H1 (cell line): Measurements from ENCODE around the gene IPO11. TPM values are rescaled to one million over a fixed set of nuclear protein-coding genes. Genes with fewer than 3 reads are reported as not detected.

Experiments
- CTCF ChIA-PET: fragments of 300-600 bp; sonication (Branson Sonifier 250); formaldehyde crosslinking; loops from one replicate; lab custom pipeline; 2021; ENCODE audit not compliant: partially characterized antibody; lab: Charles Lee
- POLR2A ChIA-PET: fragments of 300-600 bp; sonication (Branson Sonifier 250); formaldehyde crosslinking; loops from one replicate; lab custom pipeline; 2021; ENCODE audit warnings: inconsistent platforms; ENCODE audit not compliant: partially characterized antibody; lab: Charles Lee
- DNase-seq, 2 experiments: peaks; one replicate each; pipeline versions ENCODE4 v3.0.0 to v3.0.0-alpha.2; 2010 to 2022; ENCODE audit warnings: low spot score in 2 of 2, low read depth in 1 of 2, mixed read lengths in 1 of 2
- FAIRE-seq: peaks from 2 replicates; lab custom pipeline; 2011; peaks lifted over from hg19 to GRCh38; lab: Jason Lieb, UNC
- H2AFZ ChIP-seq: 2 replicates; pipeline ENCODE4 v1.8.1; 2012; ENCODE audit warnings: low read length, inconsistent platforms
- H2AK5ac ChIP-seq: 2 replicates; pipeline ENCODE4 v1.6.1; 2013; ENCODE audit warnings: low read depth, low read length
- H2BK120ac ChIP-seq: replicated peaks from 2 replicates; pipeline ENCODE3; 2013; ENCODE audit warnings: low read depth, low read length, inconsistent platforms
- H2BK12ac ChIP-seq: 2 replicates; pipeline ENCODE4 v1.6.1; 2013; ENCODE audit warnings: low read depth, low read length
- H2BK15ac ChIP-seq: 2 replicates; pipeline ENCODE4 v1.6.1; 2013; ENCODE audit warnings: low read length
- H2BK20ac ChIP-seq: 2 replicates; pipeline ENCODE4 v1.6.1; 2013; ENCODE audit warnings: low read length
- H2BK5ac ChIP-seq: 2 replicates; pipeline ENCODE4 v1.6.1; 2013; ENCODE audit warnings: low read depth, low read length
- H3K14ac ChIP-seq: 2 replicates; pipeline ENCODE4 v1.6.1; 2013; ENCODE audit warnings: inconsistent platforms; ENCODE audit not compliant: insufficient read length
- H3K18ac ChIP-seq: 2 replicates; pipeline ENCODE4 v1.6.1; 2013; ENCODE audit warnings: low read length; ENCODE audit errors: extremely low read depth
- H3K23ac ChIP-seq: 2 replicates; pipeline ENCODE4 v1.6.1; 2013; ENCODE audit warnings: inconsistent platforms; ENCODE audit not compliant: insufficient read length
- H3K23me2 ChIP-seq: 2 replicates; pipeline ENCODE4 v1.6.1; 2013; ENCODE audit warnings: low read depth, low read length
- H3K27ac ChIP-seq: 2 replicates; pipeline ENCODE4 v1.6.1; 2011; ENCODE audit warnings: low read depth, low read length, inconsistent platforms
- H3K27me3 ChIP-seq, 4 experiments: replicated peaks in 1 of 4; 1 replicate in 1 of 4; 2 replicates in 3 of 4; pipeline versions ENCODE4 v1.6.1 to v1.8.1; 2011 to 2013; ENCODE audit warnings: low read length in 3 of 4, mild to moderate bottlenecking in 3 of 4, inconsistent platforms in 2 of 4, mixed read lengths in 2 of 4, moderate library complexity in 1 of 4; ENCODE audit not compliant: control insufficient read depth in 3 of 4, insufficient read depth in 3 of 4; ENCODE audit errors: extremely low read depth in 1 of 4
- H3K36me3 ChIP-seq, 4 experiments: 2 replicates each; pipeline versions ENCODE4 v1.6.1 to v1.8.1; 2011 to 2013; ENCODE audit warnings: mild to moderate bottlenecking in 4 of 4, low read length in 3 of 4, moderate library complexity in 2 of 4, control low read depth in 1 of 4, inconsistent platforms in 1 of 4; ENCODE audit not compliant: insufficient read depth in 4 of 4, control insufficient read depth in 2 of 4
- H3K4ac ChIP-seq: replicated peaks from 2 replicates; pipeline ENCODE3; 2013; ENCODE audit warnings: low read length, low read depth, mixed read lengths, inconsistent platforms; ENCODE audit not compliant: insufficient read length
- H3K4me1 ChIP-seq, 4 experiments: replicated peaks in 1 of 4; 1 replicate in 1 of 4; 2 replicates in 3 of 4; pipeline versions ENCODE4 v1.6.1 to v1.8.1; 2011 to 2013; ENCODE audit warnings: low read length in 3 of 4, inconsistent platforms in 2 of 4, mixed read lengths in 1 of 4; ENCODE audit not compliant: insufficient read depth in 4 of 4, control insufficient read depth in 3 of 4
- H3K4me2 ChIP-seq, 2 experiments: 2 replicates each; pipeline versions ENCODE4 v1.6.1 to v1.8.1; 2011 to 2013; ENCODE audit warnings: low read depth in 2 of 2, low read length in 2 of 2, control low read depth in 1 of 2, inconsistent platforms in 1 of 2, mild to moderate bottlenecking in 1 of 2; ENCODE audit not compliant: insufficient read depth in 1 of 2
- H3K4me3 ChIP-seq, 4 experiments: fragments of 200-600, 300-600 bp in 1 of 4; sonication (generic), shearing (Covaris generic), sonication (Bioruptor Twin) in 1 of 4; 2 replicates each; pipeline versions ENCODE4 v1.5.1 to v1.8.1; 2011 to 2016; ENCODE audit warnings: low read length in 4 of 4, low read depth in 3 of 4, control low read depth in 2 of 4, inconsistent platforms in 2 of 4, mild to moderate bottlenecking in 2 of 4, mixed read lengths in 1 of 4, moderate library complexity in 1 of 4; ENCODE audit not compliant: insufficient read depth in 2 of 4; ENCODE audit errors: extremely low read depth in 1 of 4
- H3K56ac ChIP-seq: replicated peaks from 2 replicates; pipeline ENCODE3; 2013; ENCODE audit warnings: low read depth, mild to moderate bottlenecking, mixed read lengths, low read length, inconsistent platforms; ENCODE audit not compliant: insufficient read length
- H3K79me1 ChIP-seq: 2 replicates; pipeline ENCODE4 v1.6.1; 2013; ENCODE audit warnings: low read depth, low read length, control low read depth
- H3K79me2 ChIP-seq, 2 experiments: 2 replicates each; pipeline versions ENCODE4 v1.6.1 to v1.8.1; 2012 to 2013; ENCODE audit warnings: low read length in 2 of 2, mild to moderate bottlenecking in 2 of 2, inconsistent platforms in 1 of 2; ENCODE audit not compliant: insufficient read depth in 2 of 2, control insufficient read depth in 1 of 2
- H3K9ac ChIP-seq, 4 experiments: replicated peaks in 1 of 4; 1 replicate in 1 of 4; 2 replicates in 3 of 4; pipeline versions ENCODE4 v1.6.1 to v1.8.1; 2011 to 2013; ENCODE audit warnings: low read depth in 3 of 4, low read length in 3 of 4, control low read depth in 2 of 4, mild to moderate bottlenecking in 2 of 4, moderate library complexity in 2 of 4, inconsistent platforms in 1 of 4; ENCODE audit errors: extremely low read depth in 1 of 4
- H3K9me3 ChIP-seq, 2 experiments: 2 replicates each; pipeline versions ENCODE4 v1.6.1 to v1.8.1; 2012 to 2013; ENCODE audit warnings: mild to moderate bottlenecking in 2 of 2, moderate library complexity in 2 of 2, control low read depth in 1 of 2, inconsistent platforms in 1 of 2, low read depth in 1 of 2, low read length in 1 of 2, mixed read lengths in 1 of 2; ENCODE audit not compliant: insufficient read depth in 2 of 2
- H4K20me1 ChIP-seq, 2 experiments: replicated peaks in 1 of 2; 2 replicates each; pipeline versions ENCODE3 to v1.8.1; 2011 to 2013; ENCODE audit warnings: inconsistent platforms in 2 of 2, low read length in 2 of 2, mild to moderate bottlenecking in 1 of 2; ENCODE audit not compliant: insufficient read depth in 2 of 2, control insufficient read depth in 1 of 2
- H4K5ac ChIP-seq: 2 replicates; pipeline ENCODE4 v1.6.1; 2013; ENCODE audit warnings: low read length, low read depth, mixed read lengths, inconsistent platforms; ENCODE audit not compliant: insufficient read length
- H4K8ac ChIP-seq: 2 replicates; pipeline ENCODE4 v1.8.0; 2013; ENCODE audit warnings: mild to moderate bottlenecking, moderate library complexity, low read length, inconsistent platforms; ENCODE audit not compliant: insufficient read depth; ENCODE audit errors: extremely low read depth
- H4K91ac ChIP-seq: replicated peaks from 2 replicates; pipeline ENCODE3; 2013; ENCODE audit warnings: low read length, mixed read lengths, inconsistent platforms; ENCODE audit not compliant: insufficient read length
- ATF2 ChIP-seq: IDR thresholded peaks from 2 replicates; pipeline ENCODE4 v1.6.1; 2012; ENCODE audit warnings: low read length, inconsistent platforms
- CEBPB ChIP-seq: IDR thresholded peaks from 2 replicates; pipeline ENCODE4 v1.6.1; 2012; ENCODE audit warnings: low read depth, low read length
- JUN ChIP-seq: IDR thresholded peaks from 2 replicates; pipeline ENCODE4 v1.6.1; 2011; ENCODE audit warnings: low read depth, mild to moderate bottlenecking, improper control_type of control experiment, low read length
- RAD21 ChIP-seq, 2 experiments: IDR thresholded peaks in 1 of 2; conservative IDR thresholded peaks in 1 of 2; 2 replicates each; pipeline ENCODE4 v1.6.1; 2011; ENCODE audit warnings: low read depth in 2 of 2, low read length in 2 of 2, improper control_type of control experiment in 1 of 2, inconsistent platforms in 1 of 2, mild to moderate bottlenecking in 1 of 2, moderate library complexity in 1 of 2
- TAF1 ChIP-seq: IDR thresholded peaks from 2 replicates; pipeline ENCODE4 v1.6.1; 2011; ENCODE audit warnings: mild to moderate bottlenecking, low read depth, low read length
- USF2 ChIP-seq: IDR thresholded peaks from 2 replicates; pipeline ENCODE4 v1.6.1; 2011; ENCODE audit warnings: low read length, improper control_type of control experiment
- WGBS, 2 experiments: shearing (Covaris generic) in 1 of 2; methylation state at CpG; one replicate each; pipeline versions ENCODE4 v1.1.6 to v1.1.7; 2013 to 2015; ENCODE audit warnings: low lambda C conversion rate in 2 of 2, mixed read lengths in 2 of 2, inconsistent platforms in 1 of 2, low coverage in 1 of 2, missing lambda C conversion rate in 1 of 2; ENCODE audit not compliant: insufficient replicate concordance in 2 of 2, insufficient coverage in 1 of 2, insufficient read length in 1 of 2; ENCODE audit errors: extremely low coverage in 1 of 2, missing lambda C conversion rate in 1 of 2; 5-methylcytosine and 5-hydroxymethylcytosine counted together
- polyA plus RNA-seq, 7 experiments: library from polyadenylated mRNA; depleted of rRNA in 3 of 7; stranded (reverse) in 5 of 7; unstranded in 2 of 7; fragments of >200 nt in 5 of 7; fragments of 200-250 nt in 2 of 7; gene quantifications; 1 replicate in 5 of 7; 2 replicates in 1 of 7; 4 replicates in 1 of 7; pipeline versions ENCODE4 v1.2.1 to v1.2.3, GENCODE V29; 2011 to 2013; ENCODE audit warnings: missing spikeins in 2 of 7, mixed read lengths in 2 of 7
- total RNA-seq: library from RNA; stranded (reverse); fragmentation: NEBNext Ultra II Directional; extraction: Animal tissue kit (Norgen Biotek cat#: 25700); gene quantifications from 2 replicates; pipeline ENCODE4 v1.2.1, GENCODE V29; 2021
- TF ChIP-seq, protein P1 (sequence below), 3 experiments: IDR thresholded peaks; 1 replicate in 2 of 3; 2 replicates in 1 of 3; pipeline versions ENCODE4 v1.5.1 to v1.6.1; 2011; ENCODE audit warnings: low read length in 3 of 3, mild to moderate bottlenecking in 3 of 3, inconsistent platforms in 2 of 3, low read depth in 1 of 3, moderate library complexity in 1 of 3; ENCODE audit not compliant: insufficient read depth in 1 of 3; ENCODE audit errors: control extremely low read depth in 1 of 3

Gene IPO11
- total and polyA plus RNA-seq, 2 of the 8 experiments (the other 6 are each of a cell fraction or from before 2014, with no cell fraction given), result 23.6 to 64.4 TPM

GRCh38 chr5:62589504-62589903 is 176.9 kb downstream of the IPO11 start:
- no peaks in the 10 kb centered on the region for H3K79me1 ChIP-seq
- no peak overlapping the region for H2BK15ac ChIP-seq
- H3K4me3 ChIP-seq, result no peak overlapping the region
- ChIA-PET CTCF (interaction anchor here (0.7 to 2.3 kb wide), 3 partner anchors 16 to 161 kb away, joined by 3 to 8 read pairs (median 3); no protein-coding TSS in a partner anchor), POLR2A (interaction anchor here (0.6 kb wide), 1 partner anchor 49 kb away, joined by 3 read pairs; no protein-coding TSS in a partner anchor)
- no peak overlapping the region for H4K5ac ChIP-seq
- no peaks in the 10 kb centered on the region for H3K23me2 ChIP-seq
- no peaks in the 10 kb centered on the region for H3K79me2 ChIP-seq
- WGBS, 2 experiments, result 97% methylated on average over 2 of the region's 2 CpGs; no CpG with 5 or more reads in 1 of the 2 experiments
- no peak overlapping the region for H3K56ac ChIP-seq
- FAIRE-seq, result no peak
- H2AK5ac ChIP-seq, result no peak overlapping the region
- H3K9me3 ChIP-seq, result no peaks in the 10 kb centered on the region
- no peaks in the 10 kb centered on the region for H3K27me3 ChIP-seq
- no peak overlapping the region for H3K18ac ChIP-seq
- no peak overlapping the region for H2BK12ac ChIP-seq
- DNase-seq, result no peak
- H4K8ac ChIP-seq, result no peak overlapping the region
- H4K20me1 ChIP-seq, result no peaks in the 10 kb centered on the region
- no peak overlapping the region for H3K23ac ChIP-seq
- no peak overlapping the region for H2BK20ac ChIP-seq
- no peak overlapping the region for H3K9ac ChIP-seq
- no peak overlapping the region for H2AFZ ChIP-seq
- H4K91ac ChIP-seq, result no peak overlapping the region
- no peak overlapping the region for H3K4me2 ChIP-seq
- no peak overlapping the region for H2BK5ac ChIP-seq
- peaks cover 0 to 3% (median 0%) of the 10 kb centered on the region in 4 experiments; a peak in 3 of 8 replicates for H3K36me3 ChIP-seq
- H3K27ac ChIP-seq, result no peak overlapping the region
- H3K4me1 ChIP-seq, result peaks cover 0 to 5% (median 0%) of the 10 kb centered on the region in 4 experiments; a peak in 2 of 7 replicates
- no peak overlapping the region for H3K14ac ChIP-seq
- H3K4ac ChIP-seq, result no peak overlapping the region
- H2BK120ac ChIP-seq, result no peak overlapping the region
- TF ChIP-seq TAF1, result no peak
- no peak for TF ChIP-seq USF2
- TF ChIP-seq CEBPB, result no peak
- TF ChIP-seq ATF2, result no peak
- peak; percentile 31 to 44; a peak in 3 of 4 replicates for TF ChIP-seq RAD21 (IDR thresholded peaks at IDR 0.05 in 1 of 2, conservative IDR thresholded peaks at IDR 0.05 in 1 of 2; ENCODE audit: low read depth in 2 of 2, low read length in 2 of 2)
- TF ChIP-seq, protein P1, sequence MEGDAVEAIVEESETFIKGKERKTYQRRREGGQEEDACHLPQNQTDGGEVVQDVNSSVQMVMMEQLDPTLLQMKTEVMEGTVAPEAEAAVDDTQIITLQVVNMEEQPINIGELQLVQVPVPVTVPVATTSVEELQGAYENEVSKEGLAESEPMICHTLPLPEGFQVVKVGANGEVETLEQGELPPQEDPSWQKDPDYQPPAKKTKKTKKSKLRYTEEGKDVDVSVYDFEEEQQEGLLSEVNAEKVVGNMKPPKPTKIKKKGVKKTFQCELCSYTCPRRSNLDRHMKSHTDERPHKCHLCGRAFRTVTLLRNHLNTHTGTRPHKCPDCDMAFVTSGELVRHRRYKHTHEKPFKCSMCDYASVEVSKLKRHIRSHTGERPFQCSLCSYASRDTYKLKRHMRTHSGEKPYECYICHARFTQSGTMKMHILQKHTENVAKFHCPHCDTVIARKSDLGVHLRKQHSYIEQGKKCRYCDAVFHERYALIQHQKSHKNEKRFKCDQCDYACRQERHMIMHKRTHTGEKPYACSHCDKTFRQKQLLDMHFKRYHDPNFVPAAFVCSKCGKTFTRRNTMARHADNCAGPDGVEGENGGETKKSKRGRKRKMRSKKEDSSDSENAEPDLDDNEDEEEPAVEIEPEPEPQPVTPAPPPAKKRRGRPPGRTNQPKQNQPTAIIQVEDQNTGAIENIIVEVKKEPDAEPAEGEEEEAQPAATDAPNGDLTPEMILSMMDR (IDR thresholded peaks at IDR 0.05; ENCODE audit: control extremely low read depth in 1 of 3, insufficient read depth in 1 of 3, low read depth in 1 of 3, low read length in 3 of 3), result peak in 2 of 3 experiments; percentile 23 to 30; a peak in 2 of 4 replicates
- no peak for TF ChIP-seq JUN
